Measurements from ENCODE around the gene UTP11.

The UTP11 gene

GRCh38 chr1:38003261-38004250 lies 9.0 kb upstream of the UTP11 start:
- Histone ChIP-seq H3K9me3 (ENCODE audit: control insufficient read depth, low read length) (no peaks in the 10 kb centered on the region), H3K4me3 (ENCODE audit: insufficient read depth, low read depth, low read length, poor library complexity, severe bottlenecking) (no peak overlapping the region), H3K27me3 (replicated peaks; ENCODE audit: control insufficient read depth, insufficient read depth, low read length, poor library complexity, severe bottlenecking) (no peaks in the 10 kb centered on the region), H3K36me3 (ENCODE audit: control insufficient read depth, insufficient read depth, low read length) (no peaks in the 10 kb centered on the region), H3K27ac (ENCODE audit: insufficient read depth, low read length, poor library complexity, severe bottlenecking) (no peak overlapping the region), H3K4me1 (ENCODE audit: control insufficient read depth, insufficient read depth, low read length, poor library complexity, severe bottlenecking) (peaks cover 10% of the 10 kb centered on the region)
- no peak for DNase-seq

GRCh38 chr1:38004284-38005108 lies 8.0 kb upstream of the UTP11 start:
- H3K4me3 ChIP-seq (ENCODE audit: insufficient read depth, low read depth, low read length, poor library complexity, severe bottlenecking), result peak overlapping the region; percentile 48
- DNase-seq, result no peak
- peaks cover 10% of the 10 kb centered on the region for H3K4me1 ChIP-seq (ENCODE audit: control insufficient read depth, insufficient read depth, low read length, poor library complexity, severe bottlenecking)
- H3K9me3 ChIP-seq (ENCODE audit: control insufficient read depth, low read length), result no peaks in the 10 kb centered on the region
- H3K27me3 ChIP-seq (replicated peaks; ENCODE audit: control insufficient read depth, insufficient read depth, low read length, poor library complexity, severe bottlenecking), result no peaks in the 10 kb centered on the region
- no peak overlapping the region for H3K27ac ChIP-seq (ENCODE audit: insufficient read depth, low read length, poor library complexity, severe bottlenecking)
- no peaks in the 10 kb centered on the region for H3K36me3 ChIP-seq (ENCODE audit: control insufficient read depth, insufficient read depth, low read length)

- Histone ChIP-seq H3K36me3 (ENCODE audit: control insufficient read depth, insufficient read depth, low read length) (no peaks in the 10 kb centered on the region), H3K27me3 (replicated peaks; ENCODE audit: control insufficient read depth, insufficient read depth, low read length, poor library complexity, severe bottlenecking) (no peaks in the 10 kb centered on the region), H3K4me3 (ENCODE audit: insufficient read depth, low read depth, low read length, poor library complexity, severe bottlenecking) (peak within 1 kb of the TSS; percentile 48), H3K27ac (ENCODE audit: insufficient read depth, low read length, poor library complexity, severe bottlenecking) (no peak within 1 kb of the TSS), H3K9me3 (ENCODE audit: control insufficient read depth, low read length) (no peaks in the 10 kb centered on the region), H3K4me1 (ENCODE audit: control insufficient read depth, insufficient read depth, low read length, poor library complexity, severe bottlenecking) (peaks cover 10% of the 10 kb centered on the region)
- peak; percentile 25 to 44 (median 36) for DNase-seq
These were observed 7.1 kb upstream of the UTP11 start, which contains the start of gene FHL3 for GRCh38 chr1:38005195-38006007. TSS of gene FHL3 (minus strand) at chr1:38005514. CDS start at chr1:37999412, 6,102 bp downstream.

GRCh38 chr1:38006008-38006828 lies 6.3 kb upstream of the UTP11 start:
- H3K36me3 ChIP-seq (ENCODE audit: control insufficient read depth, insufficient read depth, low read length), result no peaks in the 10 kb centered on the region
- no peaks in the 10 kb centered on the region for H3K9me3 ChIP-seq (ENCODE audit: control insufficient read depth, low read length)
- H3K4me1 ChIP-seq (ENCODE audit: control insufficient read depth, insufficient read depth, low read length, poor library complexity, severe bottlenecking), result peaks cover 10% of the 10 kb centered on the region
- DNase-seq, result no peak
- no peak overlapping the region for H3K4me3 ChIP-seq (ENCODE audit: insufficient read depth, low read depth, low read length, poor library complexity, severe bottlenecking)
- no peak overlapping the region for H3K27ac ChIP-seq (ENCODE audit: insufficient read depth, low read length, poor library complexity, severe bottlenecking)
- H3K27me3 ChIP-seq (replicated peaks; ENCODE audit: control insufficient read depth, insufficient read depth, low read length, poor library complexity, severe bottlenecking), result no peaks in the 10 kb centered on the region

GRCh38 chr1:38009088-38009840 lies 3.3 kb upstream of the UTP11 start:
- no peak overlapping the region for H3K4me3 ChIP-seq (ENCODE audit: insufficient read depth, low read depth, low read length, poor library complexity, severe bottlenecking)
- no peaks in the 10 kb centered on the region for H3K27me3 ChIP-seq (replicated peaks; ENCODE audit: control insufficient read depth, insufficient read depth, low read length, poor library complexity, severe bottlenecking)
- no peak overlapping the region for H3K27ac ChIP-seq (ENCODE audit: insufficient read depth, low read length, poor library complexity, severe bottlenecking)
- no peak for DNase-seq
- H3K4me1 ChIP-seq (ENCODE audit: control insufficient read depth, insufficient read depth, low read length, poor library complexity, severe bottlenecking), result peaks cover 14% of the 10 kb centered on the region
- no peaks in the 10 kb centered on the region for H3K36me3 ChIP-seq (ENCODE audit: control insufficient read depth, insufficient read depth, low read length)
- no peaks in the 10 kb centered on the region for H3K9me3 ChIP-seq (ENCODE audit: control insufficient read depth, low read length)

GRCh38 chr1:38009841-38010180 lies 2.7 kb upstream of the UTP11 start:
- no peak overlapping the region for H3K4me3 ChIP-seq (ENCODE audit: insufficient read depth, low read depth, low read length, poor library complexity, severe bottlenecking)
- H3K27me3 ChIP-seq (replicated peaks; ENCODE audit: control insufficient read depth, insufficient read depth, low read length, poor library complexity, severe bottlenecking), result no peaks in the 10 kb centered on the region
- no peaks in the 10 kb centered on the region for H3K36me3 ChIP-seq (ENCODE audit: control insufficient read depth, insufficient read depth, low read length)
- no peak for DNase-seq
- no peaks in the 10 kb centered on the region for H3K9me3 ChIP-seq (ENCODE audit: control insufficient read depth, low read length)
- no peak overlapping the region for H3K27ac ChIP-seq (ENCODE audit: insufficient read depth, low read length, poor library complexity, severe bottlenecking)
- H3K4me1 ChIP-seq (ENCODE audit: control insufficient read depth, insufficient read depth, low read length, poor library complexity, severe bottlenecking), result peaks cover 9% of the 10 kb centered on the region

- Histone ChIP-seq H3K4me1 (ENCODE audit: control insufficient read depth, insufficient read depth, low read length, poor library complexity, severe bottlenecking) (peaks cover 8% of the 10 kb centered on the region), H3K9me3 (ENCODE audit: control insufficient read depth, low read length) (no peaks in the 10 kb centered on the region), H3K27ac (ENCODE audit: insufficient read depth, low read length, poor library complexity, severe bottlenecking) (peak overlapping the region; percentile 80), H3K36me3 (ENCODE audit: control insufficient read depth, insufficient read depth, low read length) (peaks cover 17% of the 10 kb centered on the region), H3K4me3 (ENCODE audit: insufficient read depth, low read depth, low read length, poor library complexity, severe bottlenecking) (peak overlapping the region; percentile 72), H3K27me3 (replicated peaks; ENCODE audit: control insufficient read depth, insufficient read depth, low read length, poor library complexity, severe bottlenecking) (no peaks in the 10 kb centered on the region)
- no peak for DNase-seq
These were observed 691 bp downstream of the UTP11 start for GRCh38 chr1:38013227-38013622.

GRCh38 chr1:38014171-38014570 lies 1.6 kb downstream of the UTP11 start:
- Histone ChIP-seq H3K4me1 (ENCODE audit: control insufficient read depth, insufficient read depth, low read length, poor library complexity, severe bottlenecking) (peaks cover 8% of the 10 kb centered on the region), H3K4me3 (ENCODE audit: insufficient read depth, low read depth, low read length, poor library complexity, severe bottlenecking) (no peak overlapping the region), H3K27ac (ENCODE audit: insufficient read depth, low read length, poor library complexity, severe bottlenecking) (no peak overlapping the region)

More at GRCh38 chr1:38014171-38014570, 1.6 kb downstream of the UTP11 start:
- H3K9me3 ChIP-seq (ENCODE audit: control insufficient read depth, low read length), result no peaks in the 10 kb centered on the region
- no peaks in the 10 kb centered on the region for H3K27me3 ChIP-seq (replicated peaks; ENCODE audit: control insufficient read depth, insufficient read depth, low read length, poor library complexity, severe bottlenecking)
- H3K36me3 ChIP-seq (ENCODE audit: control insufficient read depth, insufficient read depth, low read length), result peaks cover 26% of the 10 kb centered on the region
- DNase-seq, result no peak

Measured in effector memory CD4-positive, alpha-beta T cell (primary cell).